ENCODE measurements around the gene MYLK. TPM values are rescaled to one million over a fixed set of nuclear protein-coding genes. Genes with fewer than 3 reads are reported as not detected.
A peak's percentile ranks its signal among the peaks of the same experiment; 100 is the strongest.

Gene MYLK
- total RNA-seq, 1 donor from 2014 or later, result 78.1 TPM

DNA sequence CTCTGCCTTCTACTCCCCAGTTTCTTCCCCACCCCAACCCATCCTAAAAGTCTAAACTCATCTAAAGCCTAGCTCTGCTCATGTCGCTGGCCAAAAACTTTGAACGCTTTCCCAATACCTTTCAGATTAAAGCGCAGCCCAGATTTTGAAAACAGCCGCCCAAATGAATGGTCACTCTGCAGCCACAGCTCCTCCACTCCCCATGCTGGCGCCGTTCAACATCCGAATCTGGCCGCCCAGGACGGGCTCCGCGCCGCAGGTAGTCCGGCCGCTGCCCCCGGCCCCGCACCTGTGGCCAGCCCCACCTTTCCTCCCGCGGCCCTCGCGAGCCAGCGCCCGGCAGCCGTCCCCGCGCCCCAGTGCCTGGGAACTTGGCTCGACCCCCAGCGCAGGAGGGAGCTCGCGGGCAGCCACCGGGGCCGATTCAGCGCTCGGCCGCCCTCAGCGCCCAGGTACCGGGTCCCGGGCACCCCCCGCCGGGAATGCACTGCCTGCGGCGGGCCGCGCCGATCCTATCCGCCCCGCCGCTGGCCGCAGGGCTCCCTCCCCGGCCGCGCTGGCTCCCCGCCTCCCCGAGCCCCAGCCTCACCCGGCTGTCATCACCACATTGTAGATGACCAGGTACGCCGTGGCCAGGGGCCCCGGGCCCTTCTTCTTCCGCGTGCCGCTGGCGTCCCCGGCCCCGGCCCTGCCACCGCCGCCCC is 299.7 kb downstream of the MYLK start:
- no peak for DNase-seq

DNA sequence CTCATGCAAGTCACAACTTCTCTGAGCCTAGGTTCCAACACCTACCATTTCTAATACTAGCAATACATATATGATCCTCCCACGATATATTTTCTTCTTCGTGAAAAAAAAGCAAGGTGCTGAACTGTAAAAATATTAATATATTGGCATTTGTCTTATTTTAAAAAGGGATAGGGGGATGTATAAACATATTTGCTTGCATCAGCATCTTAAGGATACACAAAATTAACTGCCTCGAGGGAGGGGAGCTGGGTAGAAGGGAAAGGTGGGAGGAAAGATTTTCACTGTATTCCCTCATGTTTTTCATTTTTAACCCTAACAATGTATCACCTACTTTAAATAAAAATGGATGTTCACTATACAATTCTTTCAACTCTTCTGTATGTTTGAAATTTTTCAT is 300.6 kb downstream of the MYLK start:
- no peak for DNase-seq

DNA sequence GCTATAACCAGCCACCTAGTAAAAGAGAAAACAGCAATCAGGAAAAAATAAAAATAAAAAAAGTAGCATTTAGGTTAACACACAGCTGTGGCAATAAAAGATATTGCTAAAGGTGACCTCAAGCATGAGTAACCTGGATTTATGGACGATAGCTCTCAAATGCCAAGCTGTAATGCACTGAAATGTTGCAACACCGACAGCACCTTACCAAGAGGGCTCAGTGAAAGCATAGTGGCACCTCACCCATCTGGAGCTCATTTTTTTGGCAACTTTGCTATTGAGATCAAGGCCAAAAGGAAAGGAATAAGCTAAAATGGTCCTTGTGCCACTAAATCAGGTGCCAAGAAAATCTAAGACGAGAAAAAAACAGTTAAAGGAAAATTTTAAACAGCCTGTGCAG is 301.8 kb downstream of the MYLK start:
- DNase-seq, result no peak

DNA sequence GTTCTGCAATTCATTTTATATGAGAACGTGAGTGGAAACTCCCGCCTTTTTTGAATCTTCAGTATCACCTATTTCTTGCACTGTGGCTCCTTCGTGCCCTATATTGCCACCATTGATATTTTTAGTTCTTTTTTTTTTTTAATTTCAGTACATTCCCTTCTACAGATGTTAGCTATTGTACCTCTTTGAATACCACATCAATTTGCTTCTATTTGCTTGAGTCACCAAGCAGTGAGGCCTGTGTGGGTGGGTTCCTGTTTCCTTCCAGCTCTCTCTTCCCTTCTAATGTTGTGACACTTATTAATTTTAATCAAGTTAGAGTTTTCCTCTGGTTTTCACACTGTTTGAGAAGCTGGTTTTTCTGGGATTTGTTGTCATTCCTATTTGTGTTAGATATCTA is 308.0 kb downstream of the MYLK start:
- peak; percentile 58 for DNase-seq

DNA sequence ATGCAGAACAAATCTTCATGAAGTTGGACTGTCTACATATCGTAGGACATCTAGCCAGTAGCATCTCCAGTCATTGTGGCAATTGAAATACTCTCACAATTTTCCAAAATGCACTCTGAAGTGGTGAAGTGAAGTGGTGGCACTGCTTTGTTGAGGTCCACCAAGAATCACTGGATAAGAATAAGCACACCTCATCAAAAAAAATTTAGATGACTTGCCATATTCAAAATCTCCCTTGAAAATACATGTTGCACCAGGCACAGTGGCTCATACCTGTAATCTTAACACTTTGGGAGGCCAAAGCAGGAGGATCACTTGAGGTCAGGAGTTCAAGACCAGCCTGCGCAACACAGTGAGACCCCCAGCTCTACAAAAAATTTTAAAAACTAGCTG is 312.2 kb downstream of the MYLK start:
- no peak for DNase-seq

DNA sequence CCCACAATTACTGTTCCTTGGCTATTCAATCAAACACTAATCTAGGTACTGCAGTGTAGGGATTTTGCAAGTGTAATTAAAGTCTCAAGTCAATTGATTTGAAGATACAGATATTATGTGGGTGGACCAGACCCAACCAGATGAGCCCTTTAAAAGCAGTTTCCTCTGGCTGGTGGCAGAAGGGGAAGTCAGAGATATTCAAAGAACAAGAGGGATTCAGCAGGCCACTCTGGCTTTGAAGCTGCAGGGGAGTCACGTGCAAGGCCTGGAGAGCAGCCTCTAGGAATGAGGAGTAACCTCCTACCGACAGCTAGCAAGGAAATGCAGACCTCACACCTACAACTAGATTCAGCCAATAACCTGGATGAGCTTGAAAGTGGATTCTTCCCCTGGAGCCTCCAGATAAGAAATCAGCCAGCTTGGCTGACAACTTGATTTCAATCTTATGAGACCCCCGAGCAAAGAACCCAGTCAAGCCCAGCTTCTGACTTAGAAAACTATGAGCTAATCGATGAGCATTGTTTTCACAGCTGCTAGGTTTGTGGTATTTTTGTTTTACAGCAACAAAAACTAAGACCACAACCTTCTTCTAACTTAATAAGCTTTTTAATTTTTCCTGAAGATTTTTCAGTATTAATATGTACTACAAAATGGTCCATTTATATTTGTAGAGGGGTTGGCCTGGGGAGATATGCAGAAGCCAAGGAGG is 312.7 kb downstream of the MYLK start:
- no peak for DNase-seq

DNA sequence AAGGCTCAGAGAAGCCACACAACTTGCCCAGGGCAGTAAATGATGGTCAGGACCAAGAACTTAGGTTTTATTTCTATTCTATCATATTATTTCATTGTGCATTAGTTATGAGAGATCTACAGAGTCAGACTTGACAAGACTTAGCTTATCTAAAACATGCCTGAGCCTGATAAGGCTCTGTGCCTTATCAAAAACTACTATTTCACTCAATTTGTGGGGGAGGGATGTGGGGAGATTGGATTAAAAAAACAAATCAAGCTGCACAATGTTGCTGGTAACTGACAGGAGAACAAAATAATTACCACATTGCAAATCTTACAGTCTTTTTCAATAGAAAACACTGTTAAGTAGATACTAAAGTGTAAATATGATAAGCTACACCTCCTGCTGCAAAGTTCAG is 315.3 kb downstream of the MYLK start:
- DNase-seq, result no peak

DNA sequence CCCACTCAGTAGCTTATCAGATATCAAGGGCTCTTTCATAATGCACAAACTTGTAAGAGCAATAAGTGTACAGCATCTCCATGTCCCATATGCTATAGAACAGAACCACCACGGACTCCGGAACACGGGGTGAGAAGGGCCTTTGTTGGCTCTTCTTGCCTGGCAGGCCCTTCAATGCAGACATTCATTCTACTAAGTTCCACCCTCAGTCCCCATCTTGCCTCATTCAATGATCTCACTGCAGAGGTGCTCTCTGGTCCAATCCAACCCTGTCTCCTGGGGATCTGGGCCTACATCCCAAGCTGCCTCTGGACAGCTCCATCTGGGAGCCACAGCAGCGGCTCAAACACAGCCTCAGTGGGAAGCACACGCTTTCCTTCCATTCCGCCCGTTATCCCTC is 316.1 kb downstream of the MYLK start:
- no peak for DNase-seq

DNA sequence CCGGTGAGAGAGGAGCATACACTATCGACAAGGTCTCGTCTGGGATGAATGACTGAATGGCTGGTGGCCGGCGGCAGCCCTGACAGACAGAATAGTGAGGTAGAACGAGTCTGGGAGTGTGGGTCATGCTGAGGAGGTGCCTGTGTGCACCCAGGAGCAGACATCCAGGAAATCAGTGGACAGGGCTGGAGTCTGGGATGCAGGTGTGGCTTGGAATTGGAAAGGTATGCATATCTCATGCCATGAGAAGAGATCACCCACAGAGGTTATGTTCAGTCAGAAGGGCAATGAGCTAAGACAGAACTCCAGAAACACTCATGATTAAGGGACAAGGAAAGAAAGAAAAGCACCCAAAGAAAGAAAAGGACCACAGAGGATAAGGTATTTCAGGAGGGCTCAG is 320.1 kb downstream of the MYLK start:
- DNase-seq, result no peak

DNA sequence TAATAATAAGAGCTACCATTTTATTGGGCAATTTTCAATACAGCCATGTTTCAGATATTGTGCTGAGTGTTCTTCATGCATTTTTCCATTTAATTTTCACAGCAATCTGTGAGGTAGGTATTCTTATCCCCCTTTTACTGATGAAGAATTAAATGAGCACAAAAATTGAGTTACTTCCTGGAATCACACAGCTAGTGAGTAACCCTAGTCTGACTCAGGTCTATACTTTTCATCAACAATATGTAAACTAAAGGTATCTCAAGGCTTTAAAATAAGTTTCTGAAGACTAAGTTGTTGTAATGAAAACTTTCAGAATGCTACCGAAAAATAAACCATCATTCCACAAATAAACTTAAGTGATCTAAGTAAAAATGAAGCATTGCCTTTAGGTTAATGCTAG is 321.6 kb downstream of the MYLK start:
- no peak for DNase-seq

DNA sequence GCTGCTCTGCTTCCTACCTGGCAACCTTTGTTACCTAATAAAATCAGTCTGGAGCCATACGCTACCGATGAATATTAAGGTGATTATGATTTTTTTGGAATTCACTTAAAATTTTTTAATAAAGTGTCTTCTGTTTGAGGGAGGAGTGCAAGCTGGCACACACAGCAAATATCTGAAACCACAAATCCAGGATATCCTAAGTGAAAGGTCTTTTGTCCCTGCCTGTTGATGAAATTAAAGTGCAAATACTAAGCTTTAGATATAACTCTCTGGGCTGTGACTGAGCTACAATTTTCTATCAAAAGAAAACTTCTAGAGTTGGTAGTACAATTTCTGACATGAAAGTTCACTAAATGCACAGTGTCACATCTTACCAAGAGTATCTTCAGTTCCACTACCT is 322.9 kb downstream of the MYLK start:
- DNase-seq, result no peak

Other genes with a start within 250 kb of the MYLK start
- 16.7 and 19.5 TPM in 2 replicates for gene CCDC14, start 76.9 kb upstream of the MYLK start, total RNA-seq
- not detected in 2 replicates for gene ROPN1, start 107.8 kb upstream of the MYLK start, total RNA-seq
- 140 and 151 TPM in 2 replicates for gene KALRN, start 149.0 kb upstream of the MYLK start, total RNA-seq

Data from dermis blood vessel endothelial cell (primary cell).